ENCODE results near the gene NEK2. TPM values are rescaled to one million over a fixed set of nuclear protein-coding genes. Genes with fewer than 3 reads are reported as not detected.

NEK2 gene
- total RNA-seq, 1 experiment from 2014 or later: 50.2 TPM

- H3K4me1 ChIP-seq (ENCODE audit: control insufficient read depth in 1 of 2, insufficient read depth in 2 of 2, low read length in 2 of 2): peaks cover 8 to 15% of the 10 kb centered on the region in 2 experiments; a peak in 3 of 4 replicates
- no peak overlapping the region for H3K4me3 ChIP-seq (replicated peaks in 1 of 2; ENCODE audit: low read depth in 1 of 2, low read length in 2 of 2)
- BruUV-seq (replicated peaks): no TSS peak
- ChIA-PET POLR2A (no interaction called here), CTCF (no interaction called here), RAD21 (ENCODE audit: low non-redundant PET in 1 of 2, low total read pairs in 2 of 2, uncharacterized antibody in 2 of 2, unreplicated experiment in 2 of 2) (interaction anchor here in 1 of 2 experiments (0.7 kb wide), 1 partner anchor 217 kb away, joined by 3 read pairs; no protein-coding TSS in a partner anchor)
- H3K36me3 ChIP-seq (ENCODE audit: control insufficient read depth in 1 of 2, insufficient read depth in 2 of 2, low read length in 2 of 2): no peaks in the 10 kb centered on the region
- H3K27ac ChIP-seq (ENCODE audit: low read depth, low read length): no peak overlapping the region
- H3K9me2 ChIP-seq (ENCODE audit: insufficient read depth): no peaks in the 10 kb centered on the region
- H2AFZ ChIP-seq (ENCODE audit: low read depth, low read length, poor library complexity, severe bottlenecking): no peak overlapping the region
- H3K9ac ChIP-seq (ENCODE audit: low read length): no peak overlapping the region
- intact Hi-C loops (cut with micrococcal nuclease): no loop called here
- no peaks in the 10 kb centered on the region for H3K27me3 ChIP-seq (ENCODE audit: insufficient read depth, low read length)
- H4K20me1 ChIP-seq (ENCODE audit: insufficient read depth): no peaks in the 10 kb centered on the region
- no peaks in the 10 kb centered on the region for H3K79me2 ChIP-seq (ENCODE audit: insufficient read depth, low read length)
- ATAC-seq (peak; percentile 11; the same call in 1 of the 2 replicates), DNase-seq (ENCODE audit: low read depth, low spot score) (no peak)
- TF ChIP-seq REST (IDR thresholded peaks at IDR 0.05; ENCODE audit: low read depth): no peak
- no peak for TF ChIP-seq YY1 (IDR thresholded peaks at IDR 0.05; ENCODE audit: extremely low read depth, insufficient replicate concordance, low read depth, low read length)
- no peak for TF ChIP-seq JUND (IDR thresholded peaks at IDR 0.05)
- no peak for TF ChIP-seq RAD21 (IDR thresholded peaks at IDR 0.05; ENCODE audit: low read depth)
- TF ChIP-seq ZNF274 (IDR thresholded peaks at IDR 0.05; ENCODE audit: low read depth, low read length): no peak
- TF ChIP-seq EGR1 (IDR thresholded peaks at IDR 0.05; ENCODE audit: low read depth): no peak
- no peak for TF ChIP-seq EZH2phosphoT487 (IDR thresholded peaks at IDR 0.05; ENCODE audit: borderline replicate concordance)
- no peak for TF ChIP-seq CBX3 (IDR thresholded peaks at IDR 0.05; ENCODE audit: low read depth)
- no peak for TF ChIP-seq SP1 (IDR thresholded peaks at IDR 0.05; ENCODE audit: low read depth)
- no peak for TF ChIP-seq CEBPB (IDR thresholded peaks at IDR 0.05; ENCODE audit: low read depth)
- TF ChIP-seq ELF1 (IDR thresholded peaks at IDR 0.05; ENCODE audit: borderline replicate concordance, low read depth): no peak
- no peak for TF ChIP-seq FOSL1 (IDR thresholded peaks at IDR 0.05; ENCODE audit: low read depth)
- no peak for TF ChIP-seq EZH2 (IDR thresholded peaks at IDR 0.05)
- TF ChIP-seq MAX (IDR thresholded peaks at IDR 0.05): no peak
- no peak for TF ChIP-seq ATF3 (IDR thresholded peaks at IDR 0.05)
- no peaks in the 10 kb centered on the region for H3K9me3 ChIP-seq (ENCODE audit: control insufficient read depth in 1 of 2, insufficient read depth in 1 of 2, low read depth in 1 of 2, low read length in 2 of 2)
- H3K4me2 ChIP-seq (ENCODE audit: low read length): peak overlapping the region; percentile 58; the same call in 1 of the 2 replicates
Observed at GRCh38 chr1:211612786-211613107, 62.7 kb downstream of the NEK2 start.

Other genes starting within 250 kb of the NEK2 start
- not detected for gene RD3, start 183.5 kb downstream of the NEK2 start, total RNA-seq (2021; ENCODE audit: unreplicated experiment)
- gene SLC30A1, start 96.5 kb downstream of the NEK2 start, total RNA-seq (2021; ENCODE audit: unreplicated experiment): 9.7 TPM
- 50.6 TPM for gene LPGAT1, start 155.1 kb upstream of the NEK2 start, total RNA-seq (2021; ENCODE audit: unreplicated experiment)